D721Med (cell line): Measurements from ENCODE around the gene IRAK1.

Experiments
- DNase-seq: peaks from one replicate; pipeline ENCODE4 v3.0.0; 2011; ENCODE audit warnings: low spot score; ENCODE audit not compliant: insufficient read length
- FAIRE-seq: peaks from 2 replicates; lab custom pipeline; 2011; peaks lifted over from hg19 to GRCh38; lab: Jason Lieb, UNC
- CTCF ChIP-seq: IDR thresholded peaks from 2 replicates; pipeline ENCODE4 v1.5.1; 2012; ENCODE audit warnings: mild to moderate bottlenecking, control low read depth; ENCODE audit not compliant: insufficient read depth; ENCODE audit errors: missing control alignments

The IRAK1 gene

GRCh38 chrX:154040863-154041262 is 21.2 kb upstream of the IRAK1 start:
- FAIRE-seq: no peak

GRCh38 chrX:154040307-154040756 is 20.6 kb upstream of the IRAK1 start:
- DNase-seq (no peak), FAIRE-seq (no peak)
- no peak for TF ChIP-seq CTCF

More at GRCh38 chrX:154040863-154041262, 21.2 kb upstream of the IRAK1 start:
- TF ChIP-seq CTCF: no peak
- DNase-seq: no peak

- TF ChIP-seq CTCF: no peak
- no peak for DNase-seq
- no peak for FAIRE-seq
These were observed 19.9 kb upstream of the IRAK1 start for GRCh38 chrX:154039577-154039976.

GRCh38 chrX:154038656-154039055 is 19.0 kb upstream of the IRAK1 start:
- TF ChIP-seq CTCF: no peak
- DNase-seq (no peak), FAIRE-seq (no peak)

- DNase-seq: no peak
- TF ChIP-seq CTCF: no peak
- FAIRE-seq: no peak
These were observed 18.1 kb upstream of the IRAK1 start for GRCh38 chrX:154037754-154038153.

GRCh38 chrX:154036513-154036912 is 16.8 kb upstream of the IRAK1 start:
- DNase-seq (no peak), FAIRE-seq (no peak)
- no peak for TF ChIP-seq CTCF

GRCh38 chrX:154033848-154034247 is 14.1 kb upstream of the IRAK1 start:
- no peak for TF ChIP-seq CTCF
- DNase-seq (no peak), FAIRE-seq (no peak)
